Gastrocnemius medialis (tissue), 4 donors: ENCODE results near the gene SORL1. TPM values are rescaled to one million over a fixed set of nuclear protein-coding genes. Genes with fewer than 3 reads are reported as not detected.
A peak's percentile ranks its signal among the peaks of the same experiment; 100 is the strongest.

Experiments used
- ATAC-seq, 2 donors: fragments of 150-250 bp; one replicate each; pipeline ENCODE4 v1.9.1; 2016
- DNase-seq, 2 donors: peaks; one replicate each; pipeline ENCODE4 v3.0.0-alpha.2; 2019
- H3K27ac ChIP-seq, 4 donors: fragments of 200-600 bp; sonication (generic); 1 replicate in 1 of 4; 2 replicates in 3 of 4; pipeline ENCODE4 v1.5.1; 2016 to 2018; ENCODE audit warnings: mild to moderate bottlenecking in 2 of 4, moderate library complexity in 1 of 4
- H3K27me3 ChIP-seq, 3 donors: fragments of 200-600 bp; sonication (generic) in 2 of 3; 1 replicate in 1 of 3; 2 replicates in 2 of 3; pipeline versions ENCODE4 v1.5.1 to v1.6.0; 2016 to 2019; ENCODE audit warnings: mild to moderate bottlenecking in 1 of 3, moderate library complexity in 1 of 3
- H3K36me3 ChIP-seq, 2 donors: fragments of 200-600 bp; sonication (generic) in 1 of 2; one replicate each; pipeline ENCODE4 v1.5.1; 2017 to 2018
- H3K4me1 ChIP-seq, 2 donors: fragments of 200-600 bp; sonication (generic) in 1 of 2; one replicate each; pipeline ENCODE4 v1.5.1; 2016 to 2017; ENCODE audit warnings: mild to moderate bottlenecking in 2 of 2
- H3K4me3 ChIP-seq, 4 donors: fragments of 200-600 bp; sonication (generic) in 3 of 4; 1 replicate in 1 of 4; 2 replicates in 3 of 4; pipeline ENCODE4 v1.5.1; 2016 to 2019; ENCODE audit warnings: mild to moderate bottlenecking in 2 of 4
- H3K9me3 ChIP-seq, 3 donors: fragments of 200-600 bp; sonication (generic) in 2 of 3; 1 replicate in 1 of 3; 2 replicates in 2 of 3; pipeline ENCODE4 v1.5.1; 2016 to 2019
- POLR2A ChIP-seq, 2 donors: fragments of 450-650 bp; IDR thresholded peaks; one replicate each; pipeline ENCODE4 v1.6.1; 2017; ENCODE audit warnings: antibody characterized with exemption in 2 of 2, mild to moderate bottlenecking in 2 of 2, moderate library complexity in 2 of 2
- in situ Hi-C, 4 donors: fragments of 200-750 bp; cut with MboI; loops; one replicate each; pipeline versions ENCODE4 v1.15.0 to v1.8.0; 2017; ENCODE audit warnings: low sequenced_read_pairs in 4 of 4
- intact Hi-C: fragments of 100-400 bp; cut with DNase I; formaldehyde crosslinking; loops from one replicate; pipeline ENCODE4 v1.15.1; 2023; ENCODE audit warnings: low total_unique reads
- total RNA-seq, 4 donors: library from RNA; depleted of rRNA; stranded (reverse); fragments of >200 nt; gene quantifications; one replicate each; pipeline versions ENCODE4 v1.1.0 to v1.2.3, GENCODE V29; 2016
- TF ChIP-seq, protein P1 (sequence below), 5 experiments: fragments of 450-650 bp in 3 of 5; fragments of 200-600 bp in 2 of 5; sonication (generic) in 2 of 5; IDR thresholded peaks in 4 of 5; conservative IDR thresholded peaks in 1 of 5; 1 replicate in 4 of 5; 2 replicates in 1 of 5; pipeline ENCODE4 v1.5.1; 2016 to 2019; ENCODE audit warnings: antibody characterized with exemption in 5 of 5, mild to moderate bottlenecking in 3 of 5, moderate library complexity in 3 of 5

Gene SORL1
- total RNA-seq, 4 donors from 2014 or later, result 0.78 to 2.7 (median 2.3) TPM

DNA sequence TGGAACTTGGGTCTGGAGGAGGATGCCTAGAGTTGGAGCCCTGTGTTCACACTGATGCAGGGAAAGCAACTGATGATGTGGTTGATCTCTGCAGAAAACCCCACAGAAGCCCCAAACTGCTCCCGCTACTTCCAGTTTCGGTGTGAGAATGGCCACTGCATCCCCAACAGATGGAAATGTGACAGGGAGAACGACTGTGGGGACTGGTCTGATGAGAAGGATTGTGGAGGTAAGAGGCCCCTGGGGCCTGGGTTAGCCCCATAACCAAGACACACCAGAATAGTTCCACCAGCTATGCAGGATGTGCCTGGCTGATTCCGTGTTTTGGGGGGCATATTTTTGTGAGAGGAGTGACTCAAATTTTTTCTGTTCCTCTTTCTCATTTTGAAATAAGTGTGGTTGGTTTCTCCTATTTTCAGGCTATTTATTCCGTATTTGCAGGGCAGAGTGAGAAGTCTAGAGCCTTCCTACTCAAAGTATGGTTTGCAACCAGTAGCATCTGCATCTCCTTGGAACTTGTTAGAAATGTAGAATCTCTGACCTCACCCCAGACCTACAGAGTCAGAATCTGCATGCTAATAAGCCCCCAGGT lies 137.9 kb downstream of the SORL1 start:
- ATAC-seq, result no peak
- TF ChIP-seq POLR2A (IDR thresholded peaks at IDR 0.05), result no peak
- TF ChIP-seq, protein P1, sequence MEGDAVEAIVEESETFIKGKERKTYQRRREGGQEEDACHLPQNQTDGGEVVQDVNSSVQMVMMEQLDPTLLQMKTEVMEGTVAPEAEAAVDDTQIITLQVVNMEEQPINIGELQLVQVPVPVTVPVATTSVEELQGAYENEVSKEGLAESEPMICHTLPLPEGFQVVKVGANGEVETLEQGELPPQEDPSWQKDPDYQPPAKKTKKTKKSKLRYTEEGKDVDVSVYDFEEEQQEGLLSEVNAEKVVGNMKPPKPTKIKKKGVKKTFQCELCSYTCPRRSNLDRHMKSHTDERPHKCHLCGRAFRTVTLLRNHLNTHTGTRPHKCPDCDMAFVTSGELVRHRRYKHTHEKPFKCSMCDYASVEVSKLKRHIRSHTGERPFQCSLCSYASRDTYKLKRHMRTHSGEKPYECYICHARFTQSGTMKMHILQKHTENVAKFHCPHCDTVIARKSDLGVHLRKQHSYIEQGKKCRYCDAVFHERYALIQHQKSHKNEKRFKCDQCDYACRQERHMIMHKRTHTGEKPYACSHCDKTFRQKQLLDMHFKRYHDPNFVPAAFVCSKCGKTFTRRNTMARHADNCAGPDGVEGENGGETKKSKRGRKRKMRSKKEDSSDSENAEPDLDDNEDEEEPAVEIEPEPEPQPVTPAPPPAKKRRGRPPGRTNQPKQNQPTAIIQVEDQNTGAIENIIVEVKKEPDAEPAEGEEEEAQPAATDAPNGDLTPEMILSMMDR (IDR thresholded peaks at IDR 0.05 in 4 of 5, conservative IDR thresholded peaks at IDR 0.05 in 1 of 5), result no peak
- in situ Hi-C loops (loop anchor here in 3 of 4 donors (5.0 to 10.0 kb wide), 4 partner anchors 265 to 338 kb away; no protein-coding TSS in a partner anchor), intact Hi-C loops (loop anchor here (2.0 to 10.0 kb wide), 2 partner anchors 125 to 341 kb away; no protein-coding TSS in a partner anchor)
- H3K4me1 ChIP-seq, result no peaks in the 10 kb centered on the region
- DNase-seq, result no peak
- H3K27me3 ChIP-seq, result no peaks in the 10 kb centered on the region
- no peaks in the 10 kb centered on the region for H3K36me3 ChIP-seq
- H3K27ac ChIP-seq, result no peak overlapping the region
- no peaks in the 10 kb centered on the region for H3K9me3 ChIP-seq
- no peak overlapping the region for H3K4me3 ChIP-seq

DNA sequence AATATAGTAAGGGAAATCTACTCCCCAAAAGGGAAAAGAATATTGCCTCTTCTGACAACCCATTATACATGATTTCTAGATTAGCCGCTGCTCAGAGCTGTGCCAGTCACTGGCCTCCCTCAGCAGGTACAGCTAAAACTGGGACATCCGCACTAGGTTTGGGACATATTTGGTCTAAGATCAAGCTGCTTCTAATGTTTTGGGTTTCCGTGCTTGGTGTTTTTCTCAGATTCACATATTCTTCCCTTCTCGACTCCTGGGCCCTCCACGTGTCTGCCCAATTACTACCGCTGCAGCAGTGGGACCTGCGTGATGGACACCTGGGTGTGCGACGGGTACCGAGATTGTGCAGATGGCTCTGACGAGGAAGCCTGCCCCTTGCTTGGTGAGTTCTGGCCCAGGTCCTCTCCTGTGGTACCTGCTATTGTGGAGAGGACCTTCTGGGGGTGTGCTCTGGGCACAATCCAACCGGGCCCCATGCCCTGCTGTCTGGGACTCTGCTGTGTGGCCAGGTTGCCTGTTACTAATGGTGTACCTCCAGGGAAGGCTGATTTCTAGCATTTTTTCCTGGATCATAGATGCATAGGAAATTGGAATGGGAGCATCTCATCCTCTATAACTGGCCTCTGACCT lies 138.8 kb downstream of the SORL1 start:
- H3K27ac ChIP-seq, result no peak overlapping the region
- no peak overlapping the region for H3K4me3 ChIP-seq
- DNase-seq (no peak), ATAC-seq (peak in 1 of 2 donors; percentile 24)
- H3K9me3 ChIP-seq, result no peaks in the 10 kb centered on the region
- intact Hi-C loops, result loop anchor here (1.0 to 10.0 kb wide), 3 partner anchors 126 to 342 kb away; no protein-coding TSS in a partner anchor
- in situ Hi-C loops, result loop anchor here in 3 of 4 donors (5.0 to 10.0 kb wide), 4 partner anchors 266 to 339 kb away; no protein-coding TSS in a partner anchor
- TF ChIP-seq, protein P1 (IDR thresholded peaks at IDR 0.05 in 4 of 5, conservative IDR thresholded peaks at IDR 0.05 in 1 of 5), result no peak
- TF ChIP-seq POLR2A (IDR thresholded peaks at IDR 0.05), result no peak
- no peaks in the 10 kb centered on the region for H3K36me3 ChIP-seq
- no peaks in the 10 kb centered on the region for H3K4me1 ChIP-seq
- H3K27me3 ChIP-seq, result no peaks in the 10 kb centered on the region

DNA sequence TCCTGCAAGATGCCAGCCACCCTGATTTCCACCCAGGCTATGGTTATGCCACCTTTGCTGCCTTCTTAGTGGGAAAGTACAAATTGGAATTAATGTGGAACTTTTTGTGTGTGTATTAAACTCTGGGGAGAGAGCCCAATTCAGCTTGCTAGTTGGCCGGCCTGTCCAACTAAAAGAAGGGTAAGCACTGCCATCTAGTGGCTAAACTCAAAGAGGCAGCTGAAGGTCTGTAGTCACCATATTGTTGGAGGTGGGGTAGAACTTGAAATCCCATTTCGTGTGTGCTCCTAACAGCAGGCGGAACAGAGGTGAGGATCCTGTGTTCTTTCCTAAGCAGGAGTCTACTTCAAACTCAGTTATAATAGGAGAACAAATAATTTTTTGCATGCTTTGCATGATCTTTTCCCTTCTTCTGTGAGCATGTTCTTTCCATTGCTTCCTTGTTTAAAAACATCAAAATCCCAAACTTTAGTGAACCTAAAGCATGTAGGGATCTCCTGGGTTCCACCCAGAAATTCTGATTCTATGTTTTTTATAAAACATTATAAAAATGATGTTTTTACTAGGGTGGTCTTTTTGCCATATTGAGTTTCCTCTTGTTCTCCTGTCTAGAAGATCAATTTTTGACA lies 139.4 kb downstream of the SORL1 start:
- H3K36me3 ChIP-seq, result no peaks in the 10 kb centered on the region
- TF ChIP-seq, protein P1 (IDR thresholded peaks at IDR 0.05 in 4 of 5, conservative IDR thresholded peaks at IDR 0.05 in 1 of 5), result peak; percentile 59 to 82 (median 75)
- no peak for TF ChIP-seq POLR2A (IDR thresholded peaks at IDR 0.05)
- peak; percentile 32 to 33 for DNase-seq
- no peak overlapping the region for H3K27ac ChIP-seq
- no peaks in the 10 kb centered on the region for H3K4me1 ChIP-seq
- no peaks in the 10 kb centered on the region for H3K27me3 ChIP-seq
- no peaks in the 10 kb centered on the region for H3K9me3 ChIP-seq
- intact Hi-C loops (loop anchor here (1.0 to 10.0 kb wide), 3 partner anchors 127 to 343 kb away; no protein-coding TSS in a partner anchor), in situ Hi-C loops (loop anchor here in 3 of 4 donors (5.0 to 10.0 kb wide), 4 partner anchors 267 to 339 kb away; no protein-coding TSS in a partner anchor)
- peak; percentile 78 to 83 for ATAC-seq
- no peak overlapping the region for H3K4me3 ChIP-seq

DNA sequence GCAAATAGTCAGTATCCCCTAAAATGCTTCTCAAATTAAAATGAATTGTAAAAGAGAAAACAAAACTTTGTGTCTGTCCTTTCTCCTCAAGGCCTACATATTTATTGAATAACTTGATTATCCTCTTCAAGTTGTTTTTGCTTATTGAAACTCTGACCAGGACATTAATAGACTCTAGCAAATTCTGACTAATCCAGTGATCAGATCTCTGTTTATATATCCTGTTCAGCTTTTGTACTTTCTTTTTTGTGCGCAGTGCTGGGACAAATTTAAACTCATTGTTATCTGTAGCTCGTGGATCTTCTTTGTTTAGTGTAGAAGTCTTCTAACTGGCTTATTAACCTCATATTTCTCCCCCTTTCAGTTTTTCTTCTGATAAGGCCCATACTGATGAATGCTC lies 140.6 kb downstream of the SORL1 start:
- H3K4me3 ChIP-seq, result no peak overlapping the region
- no peaks in the 10 kb centered on the region for H3K36me3 ChIP-seq
- no peaks in the 10 kb centered on the region for H3K4me1 ChIP-seq
- in situ Hi-C loops, result loop anchor here in 3 of 4 donors (5.0 to 10.0 kb wide), 4 partner anchors 268 to 340 kb away; no protein-coding TSS in a partner anchor
- H3K27ac ChIP-seq, result no peak overlapping the region
- H3K27me3 ChIP-seq, result no peaks in the 10 kb centered on the region
- no peak for DNase-seq
- TF ChIP-seq POLR2A (IDR thresholded peaks at IDR 0.05), result no peak
- TF ChIP-seq, protein P1 (IDR thresholded peaks at IDR 0.05 in 4 of 5, conservative IDR thresholded peaks at IDR 0.05 in 1 of 5), result no peak
- intact Hi-C loops, result loop anchor here (10.0 kb wide), 1 partner anchor 128 kb away; no protein-coding TSS in a partner anchor
- H3K9me3 ChIP-seq, result no peaks in the 10 kb centered on the region
- no peak for ATAC-seq
